ENCODE data around the gene PGM5. TPM values are rescaled to one million over a fixed set of nuclear protein-coding genes. Genes with fewer than 3 reads are reported as not detected.
A peak's percentile ranks its signal among the peaks of the same experiment; 100 is the strongest.

PGM5 gene
- total RNA-seq, 1 donor from 2014 or later, result 70.9 TPM

DNA sequence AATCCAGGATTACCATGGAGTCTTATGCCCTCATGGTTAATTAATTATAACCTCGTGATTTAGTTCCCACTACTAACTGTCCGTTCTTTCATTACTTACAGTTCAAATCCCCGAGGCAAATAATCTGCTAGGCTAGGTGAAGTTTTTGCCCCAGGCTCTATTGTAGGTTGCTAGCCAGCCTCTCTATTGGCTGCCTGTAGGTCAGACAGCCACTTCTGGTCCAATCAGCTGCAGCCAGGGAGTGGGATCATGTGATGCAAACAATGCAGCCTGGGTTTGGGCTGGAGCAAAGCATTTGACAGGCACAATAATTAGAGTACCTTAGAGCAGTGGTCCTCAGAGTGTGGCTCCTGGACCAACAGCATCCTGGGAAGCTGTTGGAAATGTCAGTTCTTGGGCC, 166.5 kb downstream of the PGM5 start:
- Histone ChIP-seq H3K4me3 (no peak overlapping the region), H3K27me3 (no peaks in the 10 kb centered on the region), H3K36me3 (peaks cover 2% of the 10 kb centered on the region in 2 donors), H3K4me1 (no peaks in the 10 kb centered on the region), H3K27ac (no peak overlapping the region), H3K9me3 (peaks cover 0 to 2% of the 10 kb centered on the region in 2 donors)
- TF ChIP-seq, protein P1, sequence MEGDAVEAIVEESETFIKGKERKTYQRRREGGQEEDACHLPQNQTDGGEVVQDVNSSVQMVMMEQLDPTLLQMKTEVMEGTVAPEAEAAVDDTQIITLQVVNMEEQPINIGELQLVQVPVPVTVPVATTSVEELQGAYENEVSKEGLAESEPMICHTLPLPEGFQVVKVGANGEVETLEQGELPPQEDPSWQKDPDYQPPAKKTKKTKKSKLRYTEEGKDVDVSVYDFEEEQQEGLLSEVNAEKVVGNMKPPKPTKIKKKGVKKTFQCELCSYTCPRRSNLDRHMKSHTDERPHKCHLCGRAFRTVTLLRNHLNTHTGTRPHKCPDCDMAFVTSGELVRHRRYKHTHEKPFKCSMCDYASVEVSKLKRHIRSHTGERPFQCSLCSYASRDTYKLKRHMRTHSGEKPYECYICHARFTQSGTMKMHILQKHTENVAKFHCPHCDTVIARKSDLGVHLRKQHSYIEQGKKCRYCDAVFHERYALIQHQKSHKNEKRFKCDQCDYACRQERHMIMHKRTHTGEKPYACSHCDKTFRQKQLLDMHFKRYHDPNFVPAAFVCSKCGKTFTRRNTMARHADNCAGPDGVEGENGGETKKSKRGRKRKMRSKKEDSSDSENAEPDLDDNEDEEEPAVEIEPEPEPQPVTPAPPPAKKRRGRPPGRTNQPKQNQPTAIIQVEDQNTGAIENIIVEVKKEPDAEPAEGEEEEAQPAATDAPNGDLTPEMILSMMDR (IDR thresholded peaks at IDR 0.05), result no peak
- intact Hi-C loops (cut with DNase I), result no loop called here
- DNase-seq (ENCODE audit: low spot score in 2 of 2), result no peak

DNA sequence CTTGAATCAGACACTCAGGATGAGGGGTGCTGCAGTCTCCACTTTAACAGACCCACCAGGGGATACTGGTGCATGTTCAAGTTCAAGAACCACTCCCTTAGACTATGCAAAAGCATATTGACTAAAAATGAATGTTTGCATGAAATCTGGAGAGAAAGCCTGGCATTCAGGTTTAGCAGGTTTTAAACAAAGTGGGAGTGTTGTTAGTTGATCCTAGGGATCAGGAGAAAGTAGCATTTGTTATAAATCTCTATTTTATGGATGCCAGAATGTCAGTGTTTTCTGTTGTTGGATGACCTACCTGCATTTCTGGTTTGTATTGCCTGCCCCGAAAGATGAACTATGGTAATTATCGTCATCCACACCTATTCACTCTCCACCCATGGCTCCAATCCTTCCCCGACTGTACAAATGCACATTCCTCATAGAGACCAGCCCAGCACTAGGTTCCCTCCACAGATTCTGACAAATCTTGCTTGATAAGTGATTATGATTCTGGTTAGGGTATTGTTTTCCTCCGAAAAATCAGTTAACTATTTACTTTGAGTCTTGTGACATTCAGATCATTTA, 167.0 kb downstream of the PGM5 start:
- Histone ChIP-seq H3K4me1 (no peaks in the 10 kb centered on the region), H3K27me3 (no peaks in the 10 kb centered on the region), H3K4me3 (no peak overlapping the region), H3K36me3 (no peaks in the 10 kb centered on the region), H3K27ac (no peak overlapping the region), H3K9me3 (no peaks in the 10 kb centered on the region)
- intact Hi-C loops (cut with DNase I), result no loop called here
- TF ChIP-seq, protein P1 (IDR thresholded peaks at IDR 0.05), result no peak
- no peak for DNase-seq (ENCODE audit: low spot score in 2 of 2)

DNA sequence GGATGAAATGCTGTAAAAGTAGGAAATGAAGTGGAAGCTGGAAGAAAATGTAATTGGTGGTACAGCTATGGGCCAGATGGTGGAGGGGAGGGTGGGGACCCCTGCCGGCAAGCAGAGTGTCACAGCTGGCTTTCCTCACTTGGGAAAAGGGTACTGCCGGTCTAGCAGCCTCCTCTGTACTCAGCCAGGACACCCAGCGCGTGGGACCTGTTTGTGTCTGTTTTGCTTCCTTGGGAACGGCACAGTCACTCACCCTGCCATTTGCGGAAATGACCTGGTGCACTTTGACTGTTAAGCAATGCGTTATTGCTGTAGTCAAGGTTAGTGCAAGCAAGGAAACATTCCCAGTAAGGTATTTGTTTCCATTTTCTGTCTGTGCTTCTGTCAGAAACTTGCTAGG, 174.2 kb downstream of the PGM5 start:
- Histone ChIP-seq H3K4me1 (no peaks in the 10 kb centered on the region), H3K36me3 (peaks cover 0 to 15% of the 10 kb centered on the region in 2 donors), H3K27ac (peak overlapping the region; percentile 9 to 43)

DNA sequence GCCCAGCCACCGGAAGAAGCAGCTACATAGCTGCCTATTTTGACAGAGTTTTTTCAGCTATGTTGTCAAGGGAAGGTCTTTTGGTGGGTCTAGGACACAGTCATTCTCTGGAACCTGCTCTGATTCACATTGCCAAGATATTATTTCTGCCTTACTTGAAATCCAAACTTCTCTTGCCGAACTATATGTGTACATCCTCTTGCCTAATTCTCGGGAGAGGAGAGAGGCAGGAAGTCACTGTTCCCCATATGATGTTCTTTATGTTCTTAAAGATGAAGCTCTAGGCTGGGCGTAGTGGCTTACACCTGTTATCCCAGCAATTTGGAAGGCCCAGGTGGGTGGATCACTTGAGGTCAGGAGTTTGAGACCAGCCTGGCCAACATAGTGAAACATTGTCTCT, 175.7 kb downstream of the PGM5 start:
- peaks cover 0 to 16% of the 10 kb centered on the region in 2 donors for H3K36me3 ChIP-seq
- intact Hi-C loops (cut with DNase I), result no loop called here
- TF ChIP-seq, protein P1 (IDR thresholded peaks at IDR 0.05), result no peak
- no peak overlapping the region for H3K4me3 ChIP-seq
- H3K4me1 ChIP-seq, result peaks cover 0 to 4% of the 10 kb centered on the region in 2 donors
- H3K27ac ChIP-seq, result no peak overlapping the region
- H3K9me3 ChIP-seq, result no peaks in the 10 kb centered on the region
- no peaks in the 10 kb centered on the region for H3K27me3 ChIP-seq
- no peak for DNase-seq (ENCODE audit: low spot score in 2 of 2)

More for the DNA sequence above, 174.2 kb downstream of the PGM5 start:
- Histone ChIP-seq H3K4me3 (no peak overlapping the region), H3K9me3 (no peaks in the 10 kb centered on the region), H3K27me3 (no peaks in the 10 kb centered on the region)
- intact Hi-C loops (cut with DNase I), result no loop called here
- TF ChIP-seq, protein P1 (IDR thresholded peaks at IDR 0.05), result peak in 1 of 3 experiments; percentile 15
- DNase-seq (ENCODE audit: low spot score in 2 of 2), result peak in 1 of 2 donors; percentile 78

DNA sequence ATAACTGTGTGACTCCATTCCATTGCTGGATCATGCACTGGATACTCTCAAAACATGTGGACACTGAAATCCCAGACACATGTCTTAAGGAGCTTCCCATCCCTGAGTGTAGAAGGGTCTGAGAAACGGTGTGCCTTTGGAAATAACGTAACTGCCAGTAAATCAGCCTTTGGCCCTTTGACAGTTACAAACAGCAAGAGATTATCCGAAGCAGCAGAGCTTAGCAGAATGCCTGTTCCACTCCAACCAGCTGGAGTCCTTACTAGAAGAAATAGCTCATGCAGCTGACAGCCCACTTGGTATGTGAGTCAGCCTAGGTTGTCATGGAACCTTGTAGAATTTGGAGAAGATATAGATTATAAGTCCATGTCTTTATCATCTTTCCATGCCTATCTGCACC, 177.3 kb downstream of the PGM5 start:
- no peak for DNase-seq (ENCODE audit: low spot score in 2 of 2)
- H3K9me3 ChIP-seq, result no peaks in the 10 kb centered on the region
- peaks cover 0 to 16% of the 10 kb centered on the region in 2 donors for H3K36me3 ChIP-seq
- peaks cover 0 to 13% of the 10 kb centered on the region in 2 donors for H3K4me1 ChIP-seq
- no peak overlapping the region for H3K27ac ChIP-seq
- TF ChIP-seq, protein P1 (IDR thresholded peaks at IDR 0.05), result no peak
- H3K4me3 ChIP-seq, result no peak overlapping the region
- H3K27me3 ChIP-seq, result no peaks in the 10 kb centered on the region
- intact Hi-C loops (cut with DNase I), result no loop called here
